Gastrocnemius medialis (tissue), 4 donors: ENCODE measurements around the gene CRIP1. TPM values are rescaled to one million over a fixed set of nuclear protein-coding genes. Genes with fewer than 3 reads are reported as not detected.

Experiments used
- ATAC-seq, 2 donors: fragments of 150-250 bp; one replicate each; pipeline ENCODE4 v1.9.1; 2016
- DNase-seq, 2 donors: peaks; one replicate each; pipeline ENCODE4 v3.0.0-alpha.2; 2019
- H3K27ac ChIP-seq, 4 donors: fragments of 200-600 bp; sonication (generic); 1 replicate in 1 of 4; 2 replicates in 3 of 4; pipeline ENCODE4 v1.5.1; 2016 to 2018; ENCODE audit warnings: mild to moderate bottlenecking in 2 of 4, moderate library complexity in 1 of 4
- H3K27me3 ChIP-seq, 3 donors: fragments of 200-600 bp; sonication (generic) in 2 of 3; 1 replicate in 1 of 3; 2 replicates in 2 of 3; pipeline versions ENCODE4 v1.5.1 to v1.6.0; 2016 to 2019; ENCODE audit warnings: mild to moderate bottlenecking in 1 of 3, moderate library complexity in 1 of 3
- H3K36me3 ChIP-seq, 2 donors: fragments of 200-600 bp; sonication (generic) in 1 of 2; one replicate each; pipeline ENCODE4 v1.5.1; 2017 to 2018
- H3K4me1 ChIP-seq, 2 donors: fragments of 200-600 bp; sonication (generic) in 1 of 2; one replicate each; pipeline ENCODE4 v1.5.1; 2016 to 2017; ENCODE audit warnings: mild to moderate bottlenecking in 2 of 2
- H3K4me3 ChIP-seq, 4 donors: fragments of 200-600 bp; sonication (generic) in 3 of 4; 1 replicate in 1 of 4; 2 replicates in 3 of 4; pipeline ENCODE4 v1.5.1; 2016 to 2019; ENCODE audit warnings: mild to moderate bottlenecking in 2 of 4
- H3K9me3 ChIP-seq, 3 donors: fragments of 200-600 bp; sonication (generic) in 2 of 3; 1 replicate in 1 of 3; 2 replicates in 2 of 3; pipeline ENCODE4 v1.5.1; 2016 to 2019
- CTCF ChIP-seq, 5 experiments: fragments of 450-650 bp in 3 of 5; fragments of 200-600 bp in 2 of 5; sonication (generic) in 2 of 5; IDR thresholded peaks in 4 of 5; conservative IDR thresholded peaks in 1 of 5; 1 replicate in 4 of 5; 2 replicates in 1 of 5; pipeline ENCODE4 v1.5.1; 2016 to 2019; ENCODE audit warnings: antibody characterized with exemption in 5 of 5, mild to moderate bottlenecking in 3 of 5, moderate library complexity in 3 of 5
- POLR2A ChIP-seq, 2 donors: fragments of 450-650 bp; IDR thresholded peaks; one replicate each; pipeline ENCODE4 v1.6.1; 2017; ENCODE audit warnings: antibody characterized with exemption in 2 of 2, mild to moderate bottlenecking in 2 of 2, moderate library complexity in 2 of 2
- in situ Hi-C, 4 donors: fragments of 200-750 bp; cut with MboI; loops; one replicate each; pipeline versions ENCODE4 v1.15.0 to v1.8.0; 2017; ENCODE audit warnings: low sequenced_read_pairs in 4 of 4
- intact Hi-C: fragments of 100-400 bp; cut with DNase I; formaldehyde crosslinking; loops from one replicate; pipeline ENCODE4 v1.15.1; 2023; ENCODE audit warnings: low total_unique reads
- total RNA-seq, 4 donors: library from RNA; depleted of rRNA; stranded (reverse); fragments of >200 nt; gene quantifications; one replicate each; pipeline versions ENCODE4 v1.1.0 to v1.2.3, GENCODE V29; 2016

CRIP1 gene
- total RNA-seq, 4 donors from 2014 or later, result 2.6 to 7.6 (median 5.3) TPM

DNA sequence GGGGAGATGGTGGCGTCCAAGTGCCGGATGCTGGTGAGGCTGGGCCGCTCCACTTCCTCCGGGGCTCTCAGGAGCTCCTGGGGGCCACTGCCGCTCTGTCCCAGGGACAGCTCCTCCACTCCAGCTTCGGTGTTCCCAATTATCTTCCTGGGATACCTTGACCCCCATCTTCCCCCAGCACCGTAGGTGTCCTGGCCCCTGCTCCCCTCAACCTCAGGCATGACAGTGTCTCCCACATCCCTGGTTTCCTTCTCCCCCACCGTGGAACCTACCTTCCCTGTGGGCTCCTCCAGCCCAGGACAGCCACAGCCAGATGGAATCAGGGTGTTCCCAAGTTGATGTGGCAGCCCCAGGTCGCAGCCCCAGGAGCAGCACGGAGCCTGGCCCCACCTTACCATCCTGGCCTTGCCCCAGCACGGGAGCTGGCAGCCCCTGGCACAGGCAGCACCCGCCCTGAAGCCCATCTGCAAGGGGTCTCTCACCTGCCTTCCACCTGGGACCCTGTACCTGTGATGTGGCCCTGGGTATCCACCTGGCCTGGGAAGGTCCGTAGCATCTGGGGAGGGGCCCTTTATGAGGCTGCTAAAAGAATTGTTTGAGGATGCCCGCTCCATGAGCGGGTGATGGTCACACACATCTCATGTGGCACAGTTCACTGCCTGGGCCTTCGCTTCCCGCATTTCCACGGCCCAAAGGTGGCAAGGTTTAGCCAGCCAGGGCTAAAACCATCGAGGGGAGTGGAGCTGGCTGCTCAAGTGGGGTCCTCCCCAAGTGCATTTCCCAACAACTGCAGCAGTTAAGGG is 43.8 kb downstream of the CRIP1 start:
- Histone ChIP-seq H3K9me3 (no peaks in the 10 kb centered on the region), H3K27ac (no peak overlapping the region), H3K27me3 (peaks cover 24 to 33% (median 26%) of the 10 kb centered on the region in 3 donors), H3K36me3 (no peaks in the 10 kb centered on the region), H3K4me3 (peak overlapping the region in 1 of 4 donors; percentile 61), H3K4me1 (peaks cover 11 to 24% of the 10 kb centered on the region in 2 donors)
- DNase-seq (no peak), ATAC-seq (no peak)
- TF ChIP-seq CTCF (IDR thresholded peaks at IDR 0.05 in 4 of 5, conservative IDR thresholded peaks at IDR 0.05 in 1 of 5) (no peak), POLR2A (IDR thresholded peaks at IDR 0.05) (no peak)
- intact Hi-C loops, result no loop called here
- in situ Hi-C loops, result no loop called here

GRCh38 chr14:105531088-105531893 is 44.6 kb downstream of the CRIP1 start:
- Histone ChIP-seq H3K9me3 (no peaks in the 10 kb centered on the region), H3K4me1 (peaks cover 11 to 20% of the 10 kb centered on the region in 2 donors), H3K27ac (no peak overlapping the region), H3K4me3 (no peak overlapping the region), H3K36me3 (no peaks in the 10 kb centered on the region), H3K27me3 (peaks cover 19 to 31% (median 22%) of the 10 kb centered on the region in 3 donors)
- DNase-seq, result no peak
- ATAC-seq, result no peak
- in situ Hi-C loops, result no loop called here
- TF ChIP-seq POLR2A (IDR thresholded peaks at IDR 0.05) (no peak), CTCF (IDR thresholded peaks at IDR 0.05 in 4 of 5, conservative IDR thresholded peaks at IDR 0.05 in 1 of 5) (no peak)
- intact Hi-C loops, result no loop called here

GRCh38 chr14:105531894-105532623 is 45.4 kb downstream of the CRIP1 start:
- no peak for ATAC-seq
- intact Hi-C loops (no loop called here), in situ Hi-C loops (no loop called here)
- no peaks in the 10 kb centered on the region for H3K36me3 ChIP-seq
- peaks cover 9 to 15% of the 10 kb centered on the region in 2 donors for H3K4me1 ChIP-seq
- H3K27ac ChIP-seq, result no peak overlapping the region
- H3K27me3 ChIP-seq, result peaks cover 18 to 34% (median 23%) of the 10 kb centered on the region in 3 donors
- no peak for TF ChIP-seq POLR2A (IDR thresholded peaks at IDR 0.05)
- no peak for TF ChIP-seq CTCF (IDR thresholded peaks at IDR 0.05 in 4 of 5, conservative IDR thresholded peaks at IDR 0.05 in 1 of 5)
- no peaks in the 10 kb centered on the region for H3K9me3 ChIP-seq
- no peak overlapping the region for H3K4me3 ChIP-seq
- DNase-seq, result no peak

- TF ChIP-seq CTCF (IDR thresholded peaks at IDR 0.05 in 4 of 5, conservative IDR thresholded peaks at IDR 0.05 in 1 of 5) (no peak), POLR2A (IDR thresholded peaks at IDR 0.05) (no peak)
- in situ Hi-C loops, result no loop called here
- Histone ChIP-seq H3K4me3 (no peak overlapping the region), H3K36me3 (no peaks in the 10 kb centered on the region), H3K27ac (no peak overlapping the region), H3K27me3 (peaks cover 17 to 32% (median 22%) of the 10 kb centered on the region in 3 donors), H3K4me1 (peaks cover 3 to 8% of the 10 kb centered on the region in 2 donors), H3K9me3 (no peaks in the 10 kb centered on the region)
- no peak for ATAC-seq
- intact Hi-C loops, result no loop called here
- DNase-seq, result no peak
Observed at GRCh38 chr14:105532735-105533141, 46.1 kb downstream of the CRIP1 start.
